KMS-11 (cell line): ENCODE results near the gene ACBD3.

ENCODE experiments used
- H2AFZ ChIP-seq: fragments of 200-600 bp; sonication (generic); 2 replicates; pipeline ENCODE4 v1.6.1; 2016; ENCODE audit warnings: antibody characterized with exemption, mixed run types, low read depth
- H3K27ac ChIP-seq: fragments of 200-600 bp; sonication (generic); 2 replicates; pipeline ENCODE4 v1.6.1; 2016; ENCODE audit warnings: mild to moderate bottlenecking, mixed run types
- H3K27me3 ChIP-seq: fragments of 200-600 bp; sonication (generic); 2 replicates; pipeline ENCODE4 v1.6.1; 2017; ENCODE audit warnings: mild to moderate bottlenecking, low read depth, mixed run types, moderate library complexity; ENCODE audit not compliant: insufficient read depth
- H3K36me3 ChIP-seq: fragments of 200-600 bp; sonication (generic); 2 replicates; pipeline ENCODE4 v1.6.1; 2017; ENCODE audit warnings: mild to moderate bottlenecking, mixed run types; ENCODE audit not compliant: insufficient read depth
- H3K4me1 ChIP-seq: fragments of 200-600 bp; sonication (generic); 2 replicates; pipeline ENCODE4 v1.6.1; 2016; ENCODE audit warnings: mild to moderate bottlenecking, low read depth, mixed run types; ENCODE audit not compliant: poor library complexity, severe bottlenecking
- H3K4me2 ChIP-seq: fragments of 200-600 bp; sonication (generic); 2 replicates; pipeline ENCODE4 v1.7.0; 2016; ENCODE audit warnings: mild to moderate bottlenecking, mixed run types
- H3K4me3 ChIP-seq: fragments of 200-600 bp; sonication (generic); IDR thresholded peaks from 2 replicates; pipeline ENCODE4 v1.6.1; 2017; ENCODE audit warnings: low read depth, low read length, mixed read lengths; ENCODE audit not compliant: insufficient read depth
- H3K79me2 ChIP-seq: fragments of 200-600 bp; sonication (generic); 2 replicates; pipeline ENCODE4 v1.6.1; 2016; ENCODE audit warnings: low read depth, mixed run types; ENCODE audit not compliant: insufficient read depth
- H3K9ac ChIP-seq: fragments of 200-600 bp; sonication (generic); 2 replicates; pipeline ENCODE4 v1.6.1; 2016; ENCODE audit warnings: mild to moderate bottlenecking, mixed run types
- H4K20me1 ChIP-seq: fragments of 200-600 bp; sonication (generic); 2 replicates; pipeline ENCODE4 v1.6.1; 2016; ENCODE audit warnings: mild to moderate bottlenecking, mixed run types; ENCODE audit not compliant: insufficient read depth
- TF ChIP-seq, protein P1 (sequence below): fragments of 200-600 bp; sonication (generic); conservative IDR thresholded peaks from 2 replicates; pipeline ENCODE4 v1.6.1; 2017; ENCODE audit warnings: low read depth, mild to moderate bottlenecking, antibody characterized with exemption, low read length, moderate library complexity, mixed read lengths

The ACBD3 gene

DNA sequence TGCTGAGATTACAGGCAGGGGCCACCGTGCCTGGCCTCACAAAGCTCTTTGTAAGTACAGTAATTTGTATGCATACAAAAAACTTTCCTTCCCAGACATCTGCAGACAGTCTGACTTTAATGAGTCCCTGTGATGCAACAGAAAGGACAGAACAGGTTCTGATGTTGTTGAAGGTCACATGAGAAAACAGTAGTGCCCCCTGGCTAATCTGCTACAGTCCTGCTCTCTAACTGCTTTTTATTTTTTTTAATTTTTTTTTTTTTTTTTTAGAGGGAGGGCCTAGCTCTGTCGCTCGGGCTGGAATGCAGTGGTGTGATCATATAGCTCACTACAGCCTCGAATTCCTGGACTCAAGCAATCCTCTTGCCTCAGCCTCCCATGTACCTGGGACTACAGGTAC, 36.7 kb downstream of the ACBD3 start:
- Histone ChIP-seq H3K27me3 (no peaks in the 10 kb centered on the region), H3K36me3 (peaks cover 8% of the 10 kb centered on the region; the same call in 1 of the 2 replicates), H3K27ac (no peak overlapping the region), H2AFZ (no peak overlapping the region), H4K20me1 (no peaks in the 10 kb centered on the region), H3K4me3 (no peak overlapping the region), H3K9ac (no peak overlapping the region), H3K79me2 (no peaks in the 10 kb centered on the region), H3K4me2 (no peak overlapping the region), H3K4me1 (peaks cover 27% of the 10 kb centered on the region)
- TF ChIP-seq, protein P1, sequence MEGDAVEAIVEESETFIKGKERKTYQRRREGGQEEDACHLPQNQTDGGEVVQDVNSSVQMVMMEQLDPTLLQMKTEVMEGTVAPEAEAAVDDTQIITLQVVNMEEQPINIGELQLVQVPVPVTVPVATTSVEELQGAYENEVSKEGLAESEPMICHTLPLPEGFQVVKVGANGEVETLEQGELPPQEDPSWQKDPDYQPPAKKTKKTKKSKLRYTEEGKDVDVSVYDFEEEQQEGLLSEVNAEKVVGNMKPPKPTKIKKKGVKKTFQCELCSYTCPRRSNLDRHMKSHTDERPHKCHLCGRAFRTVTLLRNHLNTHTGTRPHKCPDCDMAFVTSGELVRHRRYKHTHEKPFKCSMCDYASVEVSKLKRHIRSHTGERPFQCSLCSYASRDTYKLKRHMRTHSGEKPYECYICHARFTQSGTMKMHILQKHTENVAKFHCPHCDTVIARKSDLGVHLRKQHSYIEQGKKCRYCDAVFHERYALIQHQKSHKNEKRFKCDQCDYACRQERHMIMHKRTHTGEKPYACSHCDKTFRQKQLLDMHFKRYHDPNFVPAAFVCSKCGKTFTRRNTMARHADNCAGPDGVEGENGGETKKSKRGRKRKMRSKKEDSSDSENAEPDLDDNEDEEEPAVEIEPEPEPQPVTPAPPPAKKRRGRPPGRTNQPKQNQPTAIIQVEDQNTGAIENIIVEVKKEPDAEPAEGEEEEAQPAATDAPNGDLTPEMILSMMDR = no peak

GRCh38 chr1:226148121-226148648, 38.4 kb downstream of the ACBD3 start:
- H3K4me3 ChIP-seq = no peak overlapping the region
- H3K9ac ChIP-seq = no peak overlapping the region
- H3K36me3 ChIP-seq = peaks cover 8% of the 10 kb centered on the region; the same call in 1 of the 2 replicates
- no peaks in the 10 kb centered on the region for H3K27me3 ChIP-seq
- H3K4me2 ChIP-seq = no peak overlapping the region
- TF ChIP-seq, protein P1 = no peak
- no peaks in the 10 kb centered on the region for H4K20me1 ChIP-seq
- H2AFZ ChIP-seq = no peak overlapping the region
- no peaks in the 10 kb centered on the region for H3K79me2 ChIP-seq
- no peak overlapping the region for H3K27ac ChIP-seq
- H3K4me1 ChIP-seq = peaks cover 13% of the 10 kb centered on the region

DNA sequence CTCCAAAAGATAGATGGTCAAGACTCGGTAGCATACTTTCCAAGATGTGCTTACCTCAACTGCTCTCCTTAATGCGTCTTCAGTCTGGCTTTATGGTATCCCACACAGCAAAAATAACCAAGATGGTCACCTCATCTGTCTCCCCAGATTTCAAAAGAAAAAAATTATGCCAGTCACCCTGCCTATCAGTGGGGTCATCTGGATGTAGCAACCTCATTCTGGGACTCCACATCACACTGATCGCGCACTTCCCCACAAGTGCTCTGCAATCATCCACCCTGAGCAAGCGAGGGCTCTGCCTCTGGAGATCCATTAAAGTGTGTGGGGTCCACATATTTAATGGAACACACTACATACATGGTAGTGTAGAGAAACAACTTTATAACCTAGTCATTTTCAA, 42.5 kb downstream of the ACBD3 start:
- no peak overlapping the region for H3K9ac ChIP-seq
- H3K27me3 ChIP-seq = no peaks in the 10 kb centered on the region
- no peak overlapping the region for H2AFZ ChIP-seq
- no peak overlapping the region for H3K4me3 ChIP-seq
- H3K79me2 ChIP-seq = no peaks in the 10 kb centered on the region
- peaks cover 5% of the 10 kb centered on the region for H3K4me1 ChIP-seq
- TF ChIP-seq, protein P1 = no peak
- no peaks in the 10 kb centered on the region for H3K36me3 ChIP-seq
- H4K20me1 ChIP-seq = no peaks in the 10 kb centered on the region
- H3K4me2 ChIP-seq = no peak overlapping the region
- H3K27ac ChIP-seq = no peak overlapping the region

GRCh38 chr1:226135709-226136108, 50.8 kb downstream of the ACBD3 start:
- Histone ChIP-seq H2AFZ (no peak overlapping the region), H3K36me3 (no peaks in the 10 kb centered on the region), H3K79me2 (no peaks in the 10 kb centered on the region), H3K9ac (no peak overlapping the region), H3K27ac (no peak overlapping the region), H3K27me3 (no peaks in the 10 kb centered on the region), H3K4me3 (no peak overlapping the region), H3K4me2 (no peak overlapping the region), H3K4me1 (no peaks in the 10 kb centered on the region), H4K20me1 (no peaks in the 10 kb centered on the region)
- TF ChIP-seq, protein P1 = no peak
